HepG2 (cell line): Measurements from ENCODE around the gene OR1S1. TPM values are rescaled to one million over a fixed set of nuclear protein-coding genes. Genes with fewer than 3 reads are reported as not detected.
A peak's percentile ranks its signal among the peaks of the same experiment; 100 is the strongest.

Source experiments
- FUBP1 ChIP-seq: sonication (generic); formaldehyde crosslinking; IDR thresholded peaks from 2 replicates; pipeline ENCODE4 v1.5.1; 2020; ENCODE audit warnings: missing genetic modification reagents, mild to moderate bottlenecking, borderline replicate concordance
- HDAC2 ChIP-seq: sonication (generic); formaldehyde crosslinking; IDR thresholded peaks from 2 replicates; pipeline ENCODE4 v1.4.0; 2020; ENCODE audit warnings: missing genetic modification reagents
- MBNL3 ChIP-seq: fragments of 250-450 bp; sonication (Bioruptor Pico); conservative IDR thresholded peaks from 2 replicates; pipeline ENCODE4 v1.8.0; 2022; ENCODE audit warnings: mild to moderate bottlenecking, inconsistent platforms
- NR2C2 ChIP-seq: sonication (generic); formaldehyde crosslinking; IDR thresholded peaks from 2 replicates; pipeline ENCODE4 v1.4.0; 2020; ENCODE audit warnings: missing genetic modification reagents, mild to moderate bottlenecking, moderate library complexity, borderline replicate concordance
- RERE ChIP-seq: IDR thresholded peaks from 2 replicates; pipeline ENCODE4 v1.6.1; 2016; ENCODE audit warnings: low read depth, missing genetic modification reagents, missing compliant biosample characterization
- SRSF1 ChIP-seq: fragments of 200-400 bp; formaldehyde crosslinking; optimal IDR thresholded peaks from 2 replicates; pipeline ENCODE3; 2017; ENCODE audit warnings: mild to moderate bottlenecking, low read depth, low read length, moderate library complexity
- TEAD3 ChIP-seq: optimal IDR thresholded peaks from 2 replicates; pipeline ENCODE3; 2016; ENCODE audit warnings: borderline replicate concordance
- ZNF460 ChIP-seq: sonication (generic); formaldehyde crosslinking; IDR thresholded peaks from 2 replicates; pipeline ENCODE4 v1.5.1; 2020; ENCODE audit warnings: missing genetic modification reagents, mild to moderate bottlenecking, borderline replicate concordance
- ZNF687 ChIP-seq: sonication (generic); formaldehyde crosslinking; IDR thresholded peaks from 2 replicates; pipeline ENCODE4 v1.5.1; 2020; ENCODE audit warnings: mild to moderate bottlenecking, missing genetic modification reagents, moderate library complexity
- ZNF761 ChIP-seq: sonication (generic); formaldehyde crosslinking; conservative IDR thresholded peaks from 2 replicates; pipeline ENCODE4 v1.4.0; 2020; ENCODE audit warnings: mild to moderate bottlenecking, missing genetic modification reagents
- ZNF839 ChIP-seq: sonication (generic); formaldehyde crosslinking; IDR thresholded peaks from 2 replicates; pipeline ENCODE4 v1.4.0; 2020; ENCODE audit warnings: missing genetic modification reagents, mild to moderate bottlenecking, borderline replicate concordance
- polyA plus RNA-seq, 8 experiments: library from polyadenylated mRNA; depleted of rRNA in 3 of 8; stranded (reverse) in 7 of 8; unstranded in 1 of 8; fragments of >200 nt; fragmentation: Illumina TruSeq in 4 of 8; extraction: Trizol in 4 of 8; gene quantifications; 2 replicates each; pipeline versions ENCODE4 v1.2.1 to v1.2.3, GENCODE V29; 2011 to 2016; ENCODE audit warnings: low read depth in 4 of 8, missing spikeins in 1 of 8, mixed read lengths in 1 of 8; ENCODE audit not compliant: insufficient read depth in 1 of 8
- total RNA-seq, 5 experiments: library from RNA; depleted of rRNA; stranded (reverse); fragments of >200 nt; fragmentation: Illumina TruSeq; extraction: Trizol; gene quantifications; 2 replicates each; pipeline ENCODE4 v1.2.3, GENCODE V29; 2016; ENCODE audit warnings: low read depth in 1 of 5
- TF ChIP-seq, protein P1 (sequence below), 2 experiments: fragments of 450-650 bp in 1 of 2; sonication (generic) in 1 of 2; formaldehyde crosslinking; IDR thresholded peaks; 2 replicates each; pipeline versions ENCODE4 v1.5.0 to v1.8.0; 2020 to 2022; ENCODE audit warnings: mild to moderate bottlenecking in 1 of 2, missing genetic modification reagents in 1 of 2
- TF ChIP-seq, protein P2 (sequence below): IDR thresholded peaks from 2 replicates; pipeline ENCODE4 v1.6.1; 2016; ENCODE audit warnings: missing compliant biosample characterization, missing genetic modification reagents, borderline replicate concordance

The OR1S1 gene
- total and polyA plus RNA-seq, 2 of the 13 experiments (the other 11 are each of a cell fraction or from before 2014, with no cell fraction given), result not detected

DNA sequence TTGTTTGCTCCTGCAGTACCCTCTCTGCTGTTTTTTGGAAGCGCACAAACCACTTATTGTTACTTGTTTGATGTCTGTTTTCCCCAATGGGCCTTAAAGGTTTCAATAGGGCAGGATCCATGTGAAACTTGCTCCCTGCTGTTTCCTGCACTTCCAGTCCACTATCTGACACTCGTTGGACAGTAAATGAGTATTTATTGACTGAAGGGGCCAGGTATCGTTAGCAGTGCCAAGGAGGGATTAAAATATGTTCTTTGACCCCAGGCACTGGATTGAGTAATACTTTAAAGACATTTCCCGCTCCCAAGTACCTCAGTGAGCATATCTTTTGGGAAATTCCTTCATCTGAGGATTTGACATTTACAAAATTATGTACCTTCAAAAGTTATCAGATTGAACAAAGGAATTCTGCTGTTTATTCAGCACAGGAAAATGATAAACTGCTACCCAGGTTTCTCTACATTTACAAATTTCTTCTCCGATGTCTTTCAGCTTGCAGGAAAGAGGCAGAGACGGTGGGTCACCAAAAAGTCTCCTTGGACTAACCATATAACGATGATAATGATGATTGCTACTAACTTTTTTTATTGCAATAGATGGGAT, 46.9 kb upstream of the OR1S1 start (continued):
- TF ChIP-seq RERE (peak; percentile 81; the same call in 1 of the 2 replicates), NR2C2 (CRISPR knock-in tag) (peak; percentile 56), ZNF460 (CRISPR knock-in tag) (no peak), MBNL3 (CRISPR knock-in tag) (no peak), HDAC2 (CRISPR knock-in tag) (peak; percentile 91), ZNF687 (no peak), ZNF839 (CRISPR knock-in tag) (no peak), ZNF761 (CRISPR knock-in tag) (0 out of 2 replicates have a peak, but pooled peaks have one; percentile 39), SRSF1 (no peak), FUBP1 (no peak), TEAD3 (CRISPR knock-in tag) (peak; percentile 80)
- TF ChIP-seq, protein P1, sequence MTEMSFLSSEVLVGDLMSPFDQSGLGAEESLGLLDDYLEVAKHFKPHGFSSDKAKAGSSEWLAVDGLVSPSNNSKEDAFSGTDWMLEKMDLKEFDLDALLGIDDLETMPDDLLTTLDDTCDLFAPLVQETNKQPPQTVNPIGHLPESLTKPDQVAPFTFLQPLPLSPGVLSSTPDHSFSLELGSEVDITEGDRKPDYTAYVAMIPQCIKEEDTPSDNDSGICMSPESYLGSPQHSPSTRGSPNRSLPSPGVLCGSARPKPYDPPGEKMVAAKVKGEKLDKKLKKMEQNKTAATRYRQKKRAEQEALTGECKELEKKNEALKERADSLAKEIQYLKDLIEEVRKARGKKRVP (CRISPR knock-in tag; IDR thresholded peaks at IDR 0.05), result peak in 1 of 2 experiments; percentile 73; a peak in 1 of 4 replicates
- TF ChIP-seq, protein P2, sequence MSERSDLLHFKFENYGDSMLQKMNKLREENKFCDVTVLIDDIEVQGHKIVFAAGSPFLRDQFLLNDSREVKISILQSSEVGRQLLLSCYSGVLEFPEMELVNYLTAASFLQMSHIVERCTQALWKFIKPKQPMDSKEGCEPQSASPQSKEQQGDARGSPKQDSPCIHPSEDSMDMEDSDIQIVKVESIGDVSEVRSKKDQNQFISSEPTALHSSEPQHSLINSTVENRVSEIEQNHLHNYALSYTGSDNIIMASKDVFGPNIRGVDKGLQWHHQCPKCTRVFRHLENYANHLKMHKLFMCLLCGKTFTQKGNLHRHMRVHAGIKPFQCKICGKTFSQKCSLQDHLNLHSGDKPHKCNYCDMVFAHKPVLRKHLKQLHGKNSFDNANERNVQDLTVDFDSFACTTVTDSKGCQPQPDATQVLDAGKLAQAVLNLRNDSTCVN (CRISPR knock-in tag), result no peak
